Ramos (cell line): ENCODE results near the gene OGT.

Experiments used
- in situ Hi-C: fragments of 300-500 bp; cut with MboI; formaldehyde crosslinking; loops from one replicate; pipeline ENCODE4 v1.14.3; 2022; ENCODE audit warnings: low sequenced_read_pairs; ENCODE audit not compliant: unreplicated experiment

Gene OGT

GRCh38 chrX:71536285-71536684 is 3.4 kb downstream of the OGT start:
- in situ Hi-C loops, result no loop called here

GRCh38 chrX:71537743-71538142 is 4.8 kb downstream of the OGT start:
- in situ Hi-C loops, result no loop called here

- in situ Hi-C loops, result no loop called here
Observed at GRCh38 chrX:71540801-71541200, 7.9 kb downstream of the OGT start.

- in situ Hi-C loops, result no loop called here
Observed at GRCh38 chrX:71541210-71542022, 8.5 kb downstream of the OGT start.

- in situ Hi-C loops, result no loop called here
Observed at GRCh38 chrX:71542411-71542810, 9.5 kb downstream of the OGT start.

GRCh38 chrX:71542825-71543224 is 9.9 kb downstream of the OGT start:
- in situ Hi-C loops, result no loop called here

GRCh38 chrX:71543316-71543715 is 10.4 kb downstream of the OGT start:
- in situ Hi-C loops, result no loop called here

GRCh38 chrX:71545364-71545763 is 12.5 kb downstream of the OGT start:
- in situ Hi-C loops, result no loop called here

- in situ Hi-C loops, result no loop called here
Observed at GRCh38 chrX:71546879-71547278, 14.0 kb downstream of the OGT start.

GRCh38 chrX:71547339-71547738 is 14.4 kb downstream of the OGT start:
- in situ Hi-C loops, result no loop called here

GRCh38 chrX:71549986-71550385 is 17.1 kb downstream of the OGT start:
- in situ Hi-C loops, result loop anchor here (25.0 kb wide), 1 partner anchor 163 kb away; no protein-coding TSS in a partner anchor

GRCh38 chrX:71550578-71550977 is 17.7 kb downstream of the OGT start:
- in situ Hi-C loops, result loop anchor here (25.0 kb wide), 1 partner anchor 163 kb away; no protein-coding TSS in a partner anchor

GRCh38 chrX:71556036-71556435 is 23.1 kb downstream of the OGT start:
- in situ Hi-C loops, result loop anchor here (25.0 kb wide), 1 partner anchor 169 kb away; no protein-coding TSS in a partner anchor

GRCh38 chrX:71558920-71559319 is 26.0 kb downstream of the OGT start:
- in situ Hi-C loops, result loop anchor here (25.0 kb wide), 1 partner anchor 172 kb away; no protein-coding TSS in a partner anchor

- in situ Hi-C loops, result loop anchor here (25.0 kb wide), 1 partner anchor 172 kb away; no protein-coding TSS in a partner anchor
Observed at GRCh38 chrX:71559773-71560172, 26.9 kb downstream of the OGT start.

GRCh38 chrX:71563921-71564320 is 31.0 kb downstream of the OGT start:
- in situ Hi-C loops, result loop anchor here (25.0 kb wide), 1 partner anchor 177 kb away; no protein-coding TSS in a partner anchor

GRCh38 chrX:71565474-71566041 is 32.7 kb downstream of the OGT start:
- in situ Hi-C loops, result loop anchor here (25.0 kb wide), 1 partner anchor 178 kb away; no protein-coding TSS in a partner anchor

GRCh38 chrX:71571390-71571789 is 38.5 kb downstream of the OGT start:
- in situ Hi-C loops, result loop anchor here (25.0 kb wide), 1 partner anchor 184 kb away; no protein-coding TSS in a partner anchor

GRCh38 chrX:71573590-71573989 is 40.7 kb downstream of the OGT start:
- in situ Hi-C loops, result loop anchor here (25.0 kb wide), 1 partner anchor 186 kb away; no protein-coding TSS in a partner anchor

GRCh38 chrX:71577682-71578081 is 44.8 kb downstream of the OGT start:
- in situ Hi-C loops, result no loop called here
